ENCODE measurements around the gene HEBP2. TPM values are rescaled to one million over a fixed set of nuclear protein-coding genes. Genes with fewer than 3 reads are reported as not detected.

HEBP2 gene
- polyA plus RNA-seq, 2 of the 4 experiments (the other 2 are of a cell fraction): 18.0 to 22.1 TPM

DNA sequence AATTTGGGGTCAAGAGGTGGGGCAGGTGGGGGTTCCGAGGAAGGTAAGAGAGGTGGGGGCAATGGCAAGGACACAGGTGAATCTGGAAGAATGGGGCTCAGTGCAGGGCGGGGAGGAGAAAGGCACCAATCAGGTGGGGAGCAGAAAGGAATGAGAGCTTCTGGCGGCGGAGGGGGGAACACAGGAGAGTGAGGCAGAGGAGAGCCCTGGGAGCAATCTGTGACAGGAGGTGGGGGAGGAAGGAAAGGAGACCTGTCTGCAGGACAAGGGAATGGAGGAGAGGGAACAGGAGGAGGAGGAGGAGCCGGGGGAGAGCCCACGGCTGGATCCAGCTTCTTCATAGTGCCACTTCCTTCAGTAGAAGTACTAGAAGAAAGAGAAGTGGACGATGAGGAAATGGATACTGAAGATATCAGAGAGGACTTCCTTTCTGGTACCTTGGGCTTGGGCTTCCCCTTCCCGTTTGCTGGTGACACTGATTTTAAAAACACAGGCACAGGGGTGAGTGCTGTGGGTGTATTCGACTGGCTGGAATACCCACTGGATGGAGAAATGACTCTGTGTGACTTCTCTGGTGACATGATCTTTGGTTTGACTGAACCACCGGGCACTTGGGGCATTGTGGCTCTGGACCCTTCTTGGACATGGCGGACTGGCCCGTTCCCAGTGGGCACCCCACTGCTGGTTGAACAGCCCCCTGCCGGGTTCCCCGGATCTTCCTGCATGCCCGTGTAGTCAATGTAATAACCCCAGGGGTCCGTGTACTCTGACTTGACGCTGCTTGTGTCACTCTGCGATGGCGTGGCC lies 27.4 kb downstream of the HEBP2 start:
- FAIRE-seq (no peak), ATAC-seq (no peak), DNase-seq (ENCODE audit: low read depth in 1 of 2, low spot score in 1 of 2) (no peak)
- ChIA-PET POLR2A (no interaction called here), CTCF (interaction anchor here (0.9 to 9.2 kb wide), 6 partner anchors 13 to 315 kb away, joined by 3 to 85 read pairs (median 6); no protein-coding TSS in a partner anchor)
- Histone ChIP-seq H3K27ac (no peak overlapping the region), H3K4me3 (no peak overlapping the region), H3K4me1 (no peaks in the 10 kb centered on the region), H3K9me3 (no peaks in the 10 kb centered on the region), H3K4me2 (no peak overlapping the region)
- WGBS (ENCODE audit: missing lambda C conversion rate): 85% methylated on average over 18 of the region's 19 CpGs
- no peak for TF ChIP-seq ESRRA (IDR thresholded peaks at IDR 0.05; ENCODE audit: borderline replicate concordance, low read length)
- no peak for TF ChIP-seq KDM1A (IDR thresholded peaks at IDR 0.05; ENCODE audit: low read depth)
- TF ChIP-seq, protein P1, sequence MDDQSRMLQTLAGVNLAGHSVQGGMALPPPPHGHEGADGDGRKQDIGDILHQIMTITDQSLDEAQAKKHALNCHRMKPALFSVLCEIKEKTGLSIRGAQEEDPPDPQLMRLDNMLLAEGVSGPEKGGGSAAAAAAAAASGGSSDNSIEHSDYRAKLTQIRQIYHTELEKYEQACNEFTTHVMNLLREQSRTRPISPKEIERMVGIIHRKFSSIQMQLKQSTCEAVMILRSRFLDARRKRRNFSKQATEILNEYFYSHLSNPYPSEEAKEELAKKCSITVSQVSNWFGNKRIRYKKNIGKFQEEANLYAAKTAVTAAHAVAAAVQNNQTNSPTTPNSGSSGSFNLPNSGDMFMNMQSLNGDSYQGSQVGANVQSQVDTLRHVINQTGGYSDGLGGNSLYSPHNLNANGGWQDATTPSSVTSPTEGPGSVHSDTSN (IDR thresholded peaks at IDR 0.05): no peak
- TF ChIP-seq CBX8 (IDR thresholded peaks at IDR 0.05): no peak
- TF ChIP-seq BCL3 (IDR thresholded peaks at IDR 0.05): no peak
- no peak for TF ChIP-seq SREBF2 (IDR thresholded peaks at IDR 0.05)
- TF ChIP-seq KDM5A (IDR thresholded peaks at IDR 0.05): no peak
- TF ChIP-seq TP53 (CRISPR knock-in tag; IDR thresholded peaks at IDR 0.05): no peak
- TF ChIP-seq BHLHE40 (IDR thresholded peaks at IDR 0.05; ENCODE audit: low read depth, low read length): no peak
- TF ChIP-seq RARB (CRISPR knock-in tag; IDR thresholded peaks at IDR 0.05): no peak
- TF ChIP-seq RFX5 (IDR thresholded peaks at IDR 0.05): no peak

DNA sequence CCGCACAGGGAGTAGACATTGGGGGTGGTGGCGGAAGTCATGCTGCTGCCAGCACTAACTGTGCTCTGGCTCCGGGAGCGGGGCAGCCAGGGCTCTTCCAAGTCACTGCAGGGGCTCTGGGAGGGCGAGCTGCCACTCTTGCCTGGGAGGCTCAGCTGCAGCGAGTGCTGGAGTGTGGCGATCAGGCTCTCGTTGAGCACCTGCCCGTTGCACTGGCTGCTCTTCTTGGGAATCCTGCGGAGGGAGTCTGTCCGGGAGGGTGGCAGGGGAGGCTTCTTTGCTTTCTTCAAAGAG lies 28.0 kb downstream of the HEBP2 start:
- WGBS (ENCODE audit: missing lambda C conversion rate): 88% methylated on average over 9 of the region's 11 CpGs
- POLR2A ChIA-PET: no interaction called here
- ATAC-seq (no peak), FAIRE-seq (no peak), DNase-seq (ENCODE audit: low read depth in 1 of 2, low spot score in 1 of 2) (no peak)
- H3K4me1 ChIP-seq: no peaks in the 10 kb centered on the region
- H3K4me3 ChIP-seq: no peak overlapping the region
- H3K27ac ChIP-seq: no peak overlapping the region
- no peaks in the 10 kb centered on the region for H3K9me3 ChIP-seq
- no peak for TF ChIP-seq BCL3 (IDR thresholded peaks at IDR 0.05)
- no peak for TF ChIP-seq SREBF2 (IDR thresholded peaks at IDR 0.05)
- no peak for TF ChIP-seq JUN (IDR thresholded peaks at IDR 0.05)
- no peak for TF ChIP-seq CHD4 (IDR thresholded peaks at IDR 0.05; ENCODE audit: borderline replicate concordance)
- no peak for TF ChIP-seq NR3C1 (IDR thresholded peaks at IDR 0.05)
- TF ChIP-seq CHD2 (IDR thresholded peaks at IDR 0.05; ENCODE audit: low read length, partially characterized antibody): no peak
- no peak for TF ChIP-seq HOXB5 (CRISPR knock-in tag; IDR thresholded peaks at IDR 0.05)
- TF ChIP-seq TP53 (CRISPR knock-in tag; IDR thresholded peaks at IDR 0.05): no peak
- no peak for TF ChIP-seq ZNF302 (CRISPR knock-in tag; IDR thresholded peaks at IDR 0.05)
- TF ChIP-seq, protein P1 (IDR thresholded peaks at IDR 0.05): no peak
- TF ChIP-seq HOXA7 (CRISPR knock-in tag; IDR thresholded peaks at IDR 0.05): no peak
- TF ChIP-seq REST (IDR thresholded peaks at IDR 0.05): no peak
- no peak for TF ChIP-seq RARB (CRISPR knock-in tag; IDR thresholded peaks at IDR 0.05)
- no peak for TF ChIP-seq MAZ (IDR thresholded peaks at IDR 0.05; ENCODE audit: borderline replicate concordance, low read depth, low read length)
- CTCF ChIA-PET: interaction anchor here (0.9 to 1.2 kb wide), 3 partner anchors 77 to 316 kb away, joined by 3 to 5 read pairs (median 4); no protein-coding TSS in a partner anchor
- H3K4me2 ChIP-seq: no peak overlapping the region
